ENCODE data around the gene CD4. TPM values are rescaled to one million over a fixed set of nuclear protein-coding genes. Genes with fewer than 3 reads are reported as not detected.

The CD4 gene
- total RNA-seq, 1 experiment from 2014 or later, result 0.42 TPM

GRCh38 chr12:6775185-6776174, 13.8 kb upstream of the CD4 start (continued):
- TF ChIP-seq EZH2phosphoT487 (IDR thresholded peaks at IDR 0.05; ENCODE audit: borderline replicate concordance) (no peak), EGR1 (IDR thresholded peaks at IDR 0.05; ENCODE audit: low read depth) (no peak), TCF7L2 (IDR thresholded peaks at IDR 0.05; ENCODE audit: borderline replicate concordance, extremely low read depth, insufficient read depth, insufficient read length) (no peak), FOSL1 (IDR thresholded peaks at IDR 0.05; ENCODE audit: low read depth) (no peak), SIN3A (IDR thresholded peaks at IDR 0.05; ENCODE audit: low read depth) (no peak), SP1 (IDR thresholded peaks at IDR 0.05; ENCODE audit: low read depth) (no peak), SRF (IDR thresholded peaks at IDR 0.05; ENCODE audit: low read depth) (no peak), ZFX (IDR thresholded peaks at IDR 0.05) (no peak), EZH2 (IDR thresholded peaks at IDR 0.05) (no peak)

- ATAC-seq (no peak), DNase-seq (ENCODE audit: low read depth, low spot score) (no peak)
- H2AFZ ChIP-seq (ENCODE audit: low read depth, low read length, poor library complexity, severe bottlenecking), result no peak overlapping the region
- H3K4me3 ChIP-seq (replicated peaks in 1 of 2; ENCODE audit: low read depth in 1 of 2, low read length in 2 of 2), result no peak overlapping the region
- ChIA-PET RAD21 (ENCODE audit: low non-redundant PET in 1 of 2, low total read pairs in 2 of 2, uncharacterized antibody in 2 of 2, unreplicated experiment in 2 of 2) (no interaction called here), CTCF (interaction anchor here (1.3 kb wide), 1 partner anchor 24 kb away, joined by 4 read pairs; the partner anchor contains the start of gene MLF2), POLR2A (interaction anchor here (0.7 kb wide), 1 partner anchor 24 kb away, joined by 3 read pairs; the partner anchor contains the start of gene MLF2)
- H3K9me2 ChIP-seq (ENCODE audit: insufficient read depth), result no peaks in the 10 kb centered on the region
- intact Hi-C loops (cut with micrococcal nuclease), result no loop called here
- no peaks in the 10 kb centered on the region for H4K20me1 ChIP-seq (ENCODE audit: insufficient read depth)
- H3K9me3 ChIP-seq (ENCODE audit: control insufficient read depth in 1 of 2, insufficient read depth in 1 of 2, low read depth in 1 of 2, low read length in 2 of 2), result no peaks in the 10 kb centered on the region
- TF ChIP-seq CBX3 (IDR thresholded peaks at IDR 0.05; ENCODE audit: low read depth) (no peak), MAX (IDR thresholded peaks at IDR 0.05) (no peak), EZH2 (IDR thresholded peaks at IDR 0.05) (no peak), ELF1 (IDR thresholded peaks at IDR 0.05; ENCODE audit: borderline replicate concordance, low read depth) (no peak)
- H3K36me3 ChIP-seq (ENCODE audit: control insufficient read depth in 1 of 2, insufficient read depth in 2 of 2, low read length in 2 of 2), result no peaks in the 10 kb centered on the region
- peaks cover 11 to 14% of the 10 kb centered on the region in 2 experiments; a peak in 3 of 4 replicates for H3K4me1 ChIP-seq (ENCODE audit: control insufficient read depth in 1 of 2, insufficient read depth in 2 of 2, low read length in 2 of 2)
- no peaks in the 10 kb centered on the region for H3K79me2 ChIP-seq (ENCODE audit: insufficient read depth, low read length)
- no peaks in the 10 kb centered on the region for H3K27me3 ChIP-seq (ENCODE audit: insufficient read depth, low read length)
- H3K4me2 ChIP-seq (ENCODE audit: low read length), result no peak overlapping the region
- BruUV-seq (replicated peaks), result no TSS peak
- H3K27ac ChIP-seq (ENCODE audit: low read depth, low read length), result no peak overlapping the region
- no peak overlapping the region for H3K9ac ChIP-seq (ENCODE audit: low read length)
Measured at GRCh38 chr12:6777386-6777785, 11.9 kb upstream of the CD4 start.
